ENCODE measurements around the gene COG5. TPM values are rescaled to one million over a fixed set of nuclear protein-coding genes. Genes with fewer than 3 reads are reported as not detected.
A peak's percentile ranks its signal among the peaks of the same experiment; 100 is the strongest.
"Not testable (repeated sequence)": the region's sequence is repeated elsewhere in the genome, so short reads cannot be mapped to it uniquely, and the experiment has no call there.

Gene COG5
- total and polyA plus RNA-seq, 9 of the 15 experiments (the other 6 are each of a cell fraction or from before 2014, with no cell fraction given), result 15.3 to 75.1 (median 56.4) TPM

- Histone ChIP-seq H3K79me2 (ENCODE audit: control insufficient read depth, insufficient read depth, low read length) (peaks cover 7% of the 10 kb centered on the region; the same call in 2 of the 3 replicates), H3K4me1 (replicated peaks in 1 of 2; ENCODE audit: control insufficient read depth in 2 of 2, insufficient read depth in 2 of 2, low read length in 2 of 2) (no peaks in the 10 kb centered on the region), H3K9me1 (ENCODE audit: control insufficient read depth, insufficient read depth, low read length) (no peaks in the 10 kb centered on the region), H2AFZ (ENCODE audit: low read depth, low read length) (no peak overlapping the region), H3K4me3 (no peak overlapping the region), H3K9ac (ENCODE audit: insufficient read depth in 1 of 2, low read depth in 2 of 2, low read length in 2 of 2) (no peak overlapping the region), H3K27me3 (ENCODE audit: control insufficient read depth in 2 of 2, insufficient read depth in 2 of 2, low read length in 2 of 2) (no peaks in the 10 kb centered on the region), H3K36me3 (ENCODE audit: control insufficient read depth, insufficient read depth, low read length) (peaks cover 26% of the 10 kb centered on the region; the same call in 2 of the 3 replicates), H3K9me3 (replicated peaks; ENCODE audit: control insufficient read depth, insufficient read depth, low read depth, low read length) (no peaks in the 10 kb centered on the region), H3K27ac (ENCODE audit: extremely low read depth, low read depth, low read length) (no peak overlapping the region), H3K4me2 (ENCODE audit: insufficient read depth, low read length) (no peak overlapping the region), H4K20me1 (replicated peaks; ENCODE audit: control insufficient read depth, insufficient read depth, low read length) (no peaks in the 10 kb centered on the region)
- ATAC-seq (no peak), DNase-seq (ENCODE audit: extremely low read depth in 1 of 4, low spot score in 3 of 4) (no peak), FAIRE-seq (no peak)
- BruUV-seq (replicated peaks), result no TSS peak
- CTCF ChIA-PET (ENCODE audit: low intra/inter-chr PET ratio), result no interaction called here
- TF ChIP-seq ZNF444 (CRISPR knock-in tag; IDR thresholded peaks at IDR 0.05), result no peak
- no peak for TF ChIP-seq ZNF133 (CRISPR knock-in tag; IDR thresholded peaks at IDR 0.05)
- no peak for TF ChIP-seq SNAPC5 (CRISPR knock-in tag; IDR thresholded peaks at IDR 0.05)
- in situ Hi-C loops (cut with MboI), result no loop called here
- intact Hi-C loops (cut with micrococcal nuclease), result no loop called here
- POLR2A ChIA-PET, result interaction anchor here (0.8 to 1.2 kb wide), 2 partner anchors 12 to 16 kb away, joined by 3 to 4 read pairs; no protein-coding TSS in a partner anchor
- WGBS (ENCODE audit: insufficient coverage, low coverage, missing lambda C conversion rate), result 50% methylated on average over 2 of the region's 2 CpGs
Observed at GRCh38 chr7:107538001-107538400, 25.7 kb downstream of the COG5 start.

DNA sequence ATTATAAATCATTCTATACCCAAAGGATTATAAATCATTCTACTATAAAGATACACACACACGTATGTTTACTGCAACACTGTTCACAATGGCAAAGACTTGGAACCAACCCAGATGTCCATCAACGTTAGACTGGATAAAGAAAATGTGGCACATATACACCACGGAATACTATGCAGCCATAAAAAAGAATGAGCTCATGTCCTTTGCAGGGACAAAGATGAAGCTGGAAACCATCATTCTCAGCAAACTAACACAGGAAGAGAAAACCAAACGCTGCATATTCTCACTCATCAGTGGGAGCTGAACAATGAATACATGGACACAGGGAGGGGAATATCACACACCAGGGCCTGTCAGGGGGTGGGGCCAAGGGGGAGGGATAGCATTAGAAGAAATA, 26.5 kb downstream of the COG5 start:
- H3K4me1 ChIP-seq (replicated peaks in 1 of 2; ENCODE audit: control insufficient read depth in 2 of 2, insufficient read depth in 2 of 2, low read length in 2 of 2); ATAC-seq; H4K20me1 ChIP-seq (replicated peaks; ENCODE audit: control insufficient read depth, insufficient read depth, low read length); H3K27ac ChIP-seq (ENCODE audit: extremely low read depth, low read depth, low read length); POLR2A ChIA-PET; H3K4me2 ChIP-seq (ENCODE audit: insufficient read depth, low read length); H2AFZ ChIP-seq (ENCODE audit: low read depth, low read length); H3K4me3 ChIP-seq; intact Hi-C loops (cut with micrococcal nuclease); BruUV-seq (replicated peaks); H3K9me1 ChIP-seq (ENCODE audit: control insufficient read depth, insufficient read depth, low read length); CTCF ChIA-PET (ENCODE audit: low intra/inter-chr PET ratio); FAIRE-seq; in situ Hi-C loops (cut with MboI); DNase-seq (ENCODE audit: extremely low read depth in 1 of 4, low spot score in 3 of 4); H3K27me3 ChIP-seq (ENCODE audit: control insufficient read depth in 2 of 2, insufficient read depth in 2 of 2, low read length in 2 of 2); H3K9me3 ChIP-seq (replicated peaks; ENCODE audit: control insufficient read depth, insufficient read depth, low read depth, low read length); H3K9ac ChIP-seq (ENCODE audit: insufficient read depth in 1 of 2, low read depth in 2 of 2, low read length in 2 of 2): not testable (repeated sequence)
- peak; percentile 5 for TF ChIP-seq RBM25 (IDR thresholded peaks at IDR 0.05; ENCODE audit: low read depth, low read length, severe bottlenecking)
- TF ChIP-seq ZNF146 (CRISPR knock-in tag; IDR thresholded peaks at IDR 0.05; ENCODE audit: unreplicated experiment), result peak; percentile 78
- H3K79me2 ChIP-seq (ENCODE audit: control insufficient read depth, insufficient read depth, low read length), result peaks cover 12% of the 10 kb centered on the region; the same call in 2 of the 3 replicates
- 85% methylated on average over 4 of the region's 4 CpGs for WGBS (ENCODE audit: insufficient coverage, low coverage, missing lambda C conversion rate)
- H3K36me3 ChIP-seq (ENCODE audit: control insufficient read depth, insufficient read depth, low read length), result peaks cover 21% of the 10 kb centered on the region; the same call in 2 of the 3 replicates
